Astrocyte (in vitro differentiated cells and primary cell): ENCODE results near the gene XXYLT1. TPM values are rescaled to one million over a fixed set of nuclear protein-coding genes. Genes with fewer than 3 reads are reported as not detected.

Source experiments
- DNase-seq: peaks from one replicate; pipeline ENCODE4 v3.0.0-alpha.2; 2010; ENCODE audit warnings: low read depth
- FAIRE-seq: peaks from 2 replicates; lab custom pipeline; 2011; peaks lifted over from hg19 to GRCh38; lab: Jason Lieb, UNC
- H2AFZ ChIP-seq: 2 replicates; pipeline ENCODE4 v1.6.0; 2012; ENCODE audit warnings: low read depth, low read length, inconsistent platforms
- H3K27ac ChIP-seq: 2 replicates; pipeline ENCODE4 v1.5.1; 2011; ENCODE audit warnings: low read depth, low read length, inconsistent platforms
- H3K27me3 ChIP-seq: 2 replicates; pipeline ENCODE4 v1.6.0; 2011; ENCODE audit warnings: low read length, inconsistent platforms; ENCODE audit not compliant: insufficient read depth
- H3K36me3 ChIP-seq: 2 replicates; pipeline ENCODE4 v1.5.1; 2011; ENCODE audit warnings: low read length, inconsistent platforms; ENCODE audit not compliant: insufficient read depth
- H3K4me1 ChIP-seq: 2 replicates; pipeline ENCODE4 v1.5.1; 2011; ENCODE audit warnings: low read length, inconsistent platforms; ENCODE audit not compliant: insufficient read depth
- H3K4me2 ChIP-seq: 2 replicates; pipeline ENCODE4 v1.6.0; 2012; ENCODE audit warnings: low read length, inconsistent platforms
- H3K4me3 ChIP-seq: 2 replicates; pipeline ENCODE4 v1.5.1; 2011; ENCODE audit warnings: low read depth, mild to moderate bottlenecking, low read length, inconsistent platforms; ENCODE audit not compliant: insufficient read depth
- H3K79me2 ChIP-seq: 2 replicates; pipeline ENCODE4 v1.6.0; 2012; ENCODE audit warnings: mild to moderate bottlenecking, low read length, inconsistent platforms; ENCODE audit not compliant: insufficient read depth
- H3K9ac ChIP-seq: 2 replicates; pipeline ENCODE4 v1.6.0; 2012; ENCODE audit warnings: mild to moderate bottlenecking, low read length, inconsistent platforms
- H3K9me3 ChIP-seq: 2 replicates; pipeline ENCODE4 v1.5.1; 2012; ENCODE audit warnings: low read depth, mild to moderate bottlenecking, low read length, inconsistent platforms; ENCODE audit not compliant: insufficient read depth
- H4K20me1 ChIP-seq: 2 replicates; pipeline ENCODE4 v1.6.0; 2012; ENCODE audit warnings: low read length, inconsistent platforms; ENCODE audit not compliant: insufficient read depth
- H3K27ac Mint-ChIP-seq: one replicate; pipeline ENCODE4 v1.8.0; 2021; ENCODE audit warnings: mild to moderate bottlenecking, mixed read lengths; ENCODE audit not compliant: unreplicated experiment
- H3K27me3 Mint-ChIP-seq: one replicate; pipeline ENCODE4 v1.8.0; 2021; ENCODE audit warnings: low read depth, mixed read lengths; ENCODE audit not compliant: unreplicated experiment
- H3K36me3 Mint-ChIP-seq: one replicate; pipeline ENCODE4 v1.8.0; 2021; ENCODE audit warnings: low read depth, mixed read lengths; ENCODE audit not compliant: unreplicated experiment
- H3K4me1 Mint-ChIP-seq: one replicate; pipeline ENCODE4 v1.8.0; 2021; ENCODE audit warnings: low read depth, mixed read lengths; ENCODE audit not compliant: unreplicated experiment
- H3K4me3 Mint-ChIP-seq: one replicate; pipeline ENCODE4 v1.8.0; 2021; ENCODE audit warnings: mild to moderate bottlenecking, moderate library complexity, mixed read lengths; ENCODE audit not compliant: unreplicated experiment
- H3K9me3 Mint-ChIP-seq: one replicate; pipeline ENCODE4 v1.8.0; 2021; ENCODE audit warnings: mild to moderate bottlenecking, mixed read lengths; ENCODE audit not compliant: unreplicated experiment
- EZH2 ChIP-seq: IDR thresholded peaks from 2 replicates; pipeline ENCODE4 v1.6.1; 2012; ENCODE audit warnings: mild to moderate bottlenecking, low read length, inconsistent platforms; ENCODE audit not compliant: insufficient read depth
- total RNA-seq: library from RNA; stranded (reverse); gene quantifications from 2 replicates; pipeline ENCODE4 v1.2.1, GENCODE V29; 2021
- TF ChIP-seq, protein P1 (sequence below): IDR thresholded peaks from 2 replicates; pipeline ENCODE4 v1.5.1; 2011; ENCODE audit warnings: low read depth, mild to moderate bottlenecking, inconsistent platforms, low read length, moderate library complexity; ENCODE audit not compliant: insufficient read depth

The XXYLT1 gene
- total RNA-seq, 1 donor from 2014 or later = 26.2 TPM

DNA sequence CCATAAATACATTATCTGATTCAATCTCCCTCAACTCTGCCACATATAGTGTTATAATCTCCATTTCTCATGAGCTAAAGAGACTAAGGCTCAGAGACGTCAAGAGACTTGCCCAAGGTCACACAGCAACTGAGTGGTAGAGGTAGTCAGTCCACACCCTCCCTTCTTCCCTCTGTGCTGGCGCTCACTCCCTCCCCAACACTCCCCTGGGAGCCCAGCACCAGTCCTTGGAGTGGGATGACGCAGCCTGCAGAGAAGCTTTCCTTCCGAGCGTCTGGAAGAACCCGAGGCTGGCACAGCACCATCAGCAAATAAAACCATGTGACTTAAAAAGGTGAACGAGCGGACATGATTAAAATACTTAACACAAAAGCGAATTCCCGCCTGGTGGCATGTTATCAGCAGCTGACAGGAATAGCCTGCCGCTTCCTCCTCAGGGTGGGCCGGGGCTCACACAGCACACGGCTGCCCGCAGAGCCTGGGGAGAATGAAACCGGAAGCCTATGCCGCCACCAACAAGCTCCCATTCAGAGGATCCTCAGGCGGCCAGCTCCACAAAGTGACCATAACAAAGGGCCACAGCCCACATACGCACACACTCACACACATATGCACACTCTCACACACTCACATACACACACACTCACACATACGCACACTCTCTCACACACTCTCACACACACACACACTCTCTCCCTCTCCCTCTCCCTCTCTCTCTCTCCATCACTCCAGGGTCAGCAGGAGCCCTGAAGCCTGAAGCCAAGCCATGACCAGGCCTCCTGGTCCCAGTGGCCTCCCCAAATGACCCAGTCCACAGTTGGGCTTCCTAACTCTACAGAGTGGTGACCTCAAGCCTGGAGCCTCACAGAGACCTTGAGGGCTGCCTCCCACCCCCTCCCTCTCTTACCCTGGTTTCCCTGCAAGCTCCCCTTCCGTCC is 120.5 kb downstream of the XXYLT1 start:
- Histone ChIP-seq H3K9ac (peak overlapping the region; percentile 80), H3K27ac (peak overlapping the region; percentile 77), H3K4me2 (peak overlapping the region; percentile 82), H4K20me1 (no peaks in the 10 kb centered on the region), H3K27me3 (no peaks in the 10 kb centered on the region), H3K9me3 (no peaks in the 10 kb centered on the region), H3K4me3 (peak overlapping the region; percentile 25), H3K4me1 (peaks cover 48% of the 10 kb centered on the region), H3K36me3 (no peaks in the 10 kb centered on the region), H2AFZ (peak overlapping the region; percentile 74), H3K79me2 (peaks cover 3% of the 10 kb centered on the region)
- DNase-seq (peak; percentile 89), FAIRE-seq (no peak)
- H3K27me3 Mint-ChIP-seq = no peaks in the 10 kb centered on the region
- peaks cover 50% of the 10 kb centered on the region for H3K4me1 Mint-ChIP-seq
- H3K27ac Mint-ChIP-seq = peak overlapping the region; percentile 72
- peak overlapping the region; percentile 58 for H3K4me3 Mint-ChIP-seq
- no peaks in the 10 kb centered on the region for H3K9me3 Mint-ChIP-seq
- no peak for TF ChIP-seq EZH2
- TF ChIP-seq, protein P1, sequence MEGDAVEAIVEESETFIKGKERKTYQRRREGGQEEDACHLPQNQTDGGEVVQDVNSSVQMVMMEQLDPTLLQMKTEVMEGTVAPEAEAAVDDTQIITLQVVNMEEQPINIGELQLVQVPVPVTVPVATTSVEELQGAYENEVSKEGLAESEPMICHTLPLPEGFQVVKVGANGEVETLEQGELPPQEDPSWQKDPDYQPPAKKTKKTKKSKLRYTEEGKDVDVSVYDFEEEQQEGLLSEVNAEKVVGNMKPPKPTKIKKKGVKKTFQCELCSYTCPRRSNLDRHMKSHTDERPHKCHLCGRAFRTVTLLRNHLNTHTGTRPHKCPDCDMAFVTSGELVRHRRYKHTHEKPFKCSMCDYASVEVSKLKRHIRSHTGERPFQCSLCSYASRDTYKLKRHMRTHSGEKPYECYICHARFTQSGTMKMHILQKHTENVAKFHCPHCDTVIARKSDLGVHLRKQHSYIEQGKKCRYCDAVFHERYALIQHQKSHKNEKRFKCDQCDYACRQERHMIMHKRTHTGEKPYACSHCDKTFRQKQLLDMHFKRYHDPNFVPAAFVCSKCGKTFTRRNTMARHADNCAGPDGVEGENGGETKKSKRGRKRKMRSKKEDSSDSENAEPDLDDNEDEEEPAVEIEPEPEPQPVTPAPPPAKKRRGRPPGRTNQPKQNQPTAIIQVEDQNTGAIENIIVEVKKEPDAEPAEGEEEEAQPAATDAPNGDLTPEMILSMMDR = no peak
- no peaks in the 10 kb centered on the region for H3K36me3 Mint-ChIP-seq

DNA sequence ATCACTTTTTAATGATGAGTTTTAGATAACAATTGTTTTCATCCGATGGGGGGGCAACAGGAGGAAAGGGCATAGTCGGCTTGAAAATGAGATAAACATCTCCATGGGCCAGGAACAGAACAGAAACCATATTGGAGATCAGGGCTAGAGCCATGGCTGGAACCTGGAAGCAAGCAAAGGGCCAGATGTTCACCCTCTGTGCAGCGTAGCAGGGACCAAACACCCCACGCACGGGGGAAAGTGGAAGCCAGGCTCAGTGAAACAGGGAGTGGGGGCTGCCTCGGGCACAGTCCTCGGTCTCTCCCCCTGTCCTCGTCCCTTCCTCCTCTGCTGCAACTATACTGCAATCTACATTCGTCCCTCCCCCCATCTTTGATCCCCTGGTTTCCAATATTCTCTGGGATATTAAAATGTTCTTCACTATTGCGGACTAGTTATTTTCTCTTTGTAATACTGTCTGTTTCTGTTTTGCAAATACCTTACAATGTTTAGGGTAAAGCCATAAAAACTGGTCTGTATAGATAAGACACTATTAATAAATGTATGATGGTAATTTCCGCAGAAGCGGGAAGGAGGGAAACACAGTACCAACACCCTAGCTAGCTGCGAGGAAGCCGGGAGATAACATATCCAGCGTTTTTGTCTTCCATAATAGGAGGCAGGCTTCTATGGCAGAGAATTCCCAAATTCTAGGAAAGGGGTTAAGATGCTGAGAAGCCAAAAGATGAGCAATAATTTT is 121.5 kb downstream of the XXYLT1 start:
- peaks cover 39% of the 10 kb centered on the region for H3K4me1 ChIP-seq
- H3K4me1 Mint-ChIP-seq = peaks cover 41% of the 10 kb centered on the region
- no peaks in the 10 kb centered on the region for H3K27me3 ChIP-seq
- H2AFZ ChIP-seq = no peak overlapping the region
- no peak overlapping the region for H3K4me3 Mint-ChIP-seq
- no peaks in the 10 kb centered on the region for H3K9me3 ChIP-seq
- H3K4me2 ChIP-seq = peak overlapping the region; percentile 82
- peak overlapping the region; percentile 77 for H3K27ac ChIP-seq
- no peaks in the 10 kb centered on the region for H3K36me3 ChIP-seq
- peaks cover 3% of the 10 kb centered on the region for H3K79me2 ChIP-seq
- no peaks in the 10 kb centered on the region for H3K9me3 Mint-ChIP-seq
- no peak overlapping the region for H3K4me3 ChIP-seq
- H3K9ac ChIP-seq = peak overlapping the region; percentile 80
- no peaks in the 10 kb centered on the region for H3K36me3 Mint-ChIP-seq
- no peaks in the 10 kb centered on the region for H4K20me1 ChIP-seq
- H3K27me3 Mint-ChIP-seq = no peaks in the 10 kb centered on the region
- no peak for TF ChIP-seq EZH2
- TF ChIP-seq, protein P1 = no peak
- DNase-seq = no peak
- no peak overlapping the region for H3K27ac Mint-ChIP-seq
- no peak for FAIRE-seq
